HepG2 (cell line): Measurements from ENCODE around the gene MSI2. TPM values are rescaled to one million over a fixed set of nuclear protein-coding genes. Genes with fewer than 3 reads are reported as not detected.
A peak's percentile ranks its signal among the peaks of the same experiment; 100 is the strongest.

ENCODE experiments used
- DNMT1 ChIP-seq: sonication (generic); formaldehyde crosslinking; IDR thresholded peaks from 2 replicates; pipeline ENCODE4 v1.5.1; 2020; ENCODE audit warnings: mild to moderate bottlenecking, missing genetic modification reagents
- EP300 ChIP-seq, 3 experiments: sonication (generic) in 1 of 3; formaldehyde crosslinking in 1 of 3; IDR thresholded peaks; 2 replicates each; pipeline versions ENCODE4 v1.5.1 to v1.6.1; 2011 to 2020; ENCODE audit warnings: low read depth in 2 of 3, low read length in 2 of 3, borderline replicate concordance in 1 of 3, improper control_type of control experiment in 1 of 3, mild to moderate bottlenecking in 1 of 3, missing genetic modification reagents in 1 of 3, moderate library complexity in 1 of 3
- GFI1 ChIP-seq: sonication (generic); formaldehyde crosslinking; IDR thresholded peaks from 2 replicates; pipeline ENCODE4 v1.5.0; 2020; ENCODE audit warnings: missing genetic modification reagents, mild to moderate bottlenecking, borderline replicate concordance
- MIER2 ChIP-seq: IDR thresholded peaks from 2 replicates; pipeline ENCODE4 v1.6.1; 2016; ENCODE audit warnings: missing biosample characterization, missing genetic modification reagents
- MYC ChIP-seq: sonication (generic); formaldehyde crosslinking; IDR thresholded peaks from 2 replicates; pipeline ENCODE4 v1.9.0; 2021; ENCODE audit warnings: missing genetic modification reagents, borderline replicate concordance
- NFE2 ChIP-seq: sonication (generic); formaldehyde crosslinking; IDR thresholded peaks from 2 replicates; pipeline ENCODE4 v1.4.0; 2020; ENCODE audit warnings: missing genetic modification reagents
- NFE2L2 ChIP-seq: fragments of 150-350 bp; IDR thresholded peaks from 2 replicates; pipeline ENCODE4 v1.6.1; 2014; ENCODE audit warnings: low read length
- NR2F2 ChIP-seq: IDR thresholded peaks from 2 replicates; pipeline ENCODE4 v1.6.1; 2012; ENCODE audit warnings: low read depth, inconsistent platforms, borderline replicate concordance
- NR3C1 ChIP-seq: sonication (generic); formaldehyde crosslinking; IDR thresholded peaks from 2 replicates; pipeline ENCODE4 v1.4.0; 2020; ENCODE audit warnings: missing genetic modification reagents
- PHF8 ChIP-seq: sonication (generic); formaldehyde crosslinking; IDR thresholded peaks from 2 replicates; pipeline ENCODE4 v1.5.0; 2020; ENCODE audit warnings: missing genetic modification reagents
- PITX1 ChIP-seq: sonication (generic); formaldehyde crosslinking; IDR thresholded peaks from 2 replicates; pipeline ENCODE4 v1.5.1; 2020; ENCODE audit warnings: mild to moderate bottlenecking, missing genetic modification reagents
- RAD21 ChIP-seq: fragments of 450-650 bp; formaldehyde crosslinking; IDR thresholded peaks from 2 replicates; pipeline ENCODE4 v1.5.0; 2020; ENCODE audit warnings: mild to moderate bottlenecking
- REL ChIP-seq: sonication (generic); formaldehyde crosslinking; conservative IDR thresholded peaks from 2 replicates; pipeline ENCODE4 v1.8.0; 2022; ENCODE audit warnings: mild to moderate bottlenecking, missing genetic modification reagents, moderate library complexity
- SP5 ChIP-seq: IDR thresholded peaks from 2 replicates; pipeline ENCODE4 v1.6.1; 2016; ENCODE audit warnings: low read depth, borderline replicate concordance
- SPEN ChIP-seq: sonication (generic); formaldehyde crosslinking; IDR thresholded peaks from 2 replicates; pipeline ENCODE4 v1.5.1; 2020; ENCODE audit warnings: low read depth, mild to moderate bottlenecking, missing genetic modification reagents
- ZNF382 ChIP-seq: sonication (generic); formaldehyde crosslinking; IDR thresholded peaks from 2 replicates; pipeline ENCODE4 v1.5.0; 2020; ENCODE audit warnings: missing genetic modification reagents, mild to moderate bottlenecking, borderline replicate concordance
- ZSCAN21 ChIP-seq: sonication (generic); formaldehyde crosslinking; IDR thresholded peaks from 2 replicates; pipeline ENCODE4 v1.8.0; 2022; ENCODE audit warnings: mild to moderate bottlenecking, missing genetic modification reagents, moderate library complexity, borderline replicate concordance
- ZSCAN29 ChIP-seq: sonication (generic); formaldehyde crosslinking; conservative IDR thresholded peaks from 2 replicates; pipeline ENCODE4 v1.4.0; 2020; ENCODE audit warnings: mild to moderate bottlenecking, missing genetic modification reagents
- polyA plus RNA-seq, 8 experiments: library from polyadenylated mRNA; depleted of rRNA in 3 of 8; stranded (reverse) in 7 of 8; unstranded in 1 of 8; fragments of >200 nt; fragmentation: Illumina TruSeq in 4 of 8; extraction: Trizol in 4 of 8; gene quantifications; 2 replicates each; pipeline versions ENCODE4 v1.2.1 to v1.2.3, GENCODE V29; 2011 to 2016; ENCODE audit warnings: low read depth in 4 of 8, missing spikeins in 1 of 8, mixed read lengths in 1 of 8; ENCODE audit not compliant: insufficient read depth in 1 of 8
- total RNA-seq, 5 experiments: library from RNA; depleted of rRNA; stranded (reverse); fragments of >200 nt; fragmentation: Illumina TruSeq; extraction: Trizol; gene quantifications; 2 replicates each; pipeline ENCODE4 v1.2.3, GENCODE V29; 2016; ENCODE audit warnings: low read depth in 1 of 5
- TF ChIP-seq, protein P1 (sequence below): sonication (generic); formaldehyde crosslinking; IDR thresholded peaks from 2 replicates; pipeline ENCODE4 v1.4.0; 2020; ENCODE audit warnings: mild to moderate bottlenecking, missing genetic modification reagents, borderline replicate concordance
- TF ChIP-seq, protein P2 (sequence below): sonication (generic); formaldehyde crosslinking; IDR thresholded peaks from 2 replicates; pipeline ENCODE4 v1.4.0; 2020; ENCODE audit warnings: missing genetic modification reagents, mild to moderate bottlenecking, borderline replicate concordance
- TF ChIP-seq, protein P3 (sequence below): sonication (generic); formaldehyde crosslinking; IDR thresholded peaks from 2 replicates; pipeline ENCODE4 v1.8.0; 2022; ENCODE audit warnings: mild to moderate bottlenecking, missing genetic modification reagents; ENCODE audit not compliant: insufficient replicate concordance
- TF ChIP-seq, protein P4 (sequence below): sonication (generic); formaldehyde crosslinking; IDR thresholded peaks from 2 replicates; pipeline ENCODE4 v1.8.0; 2022; ENCODE audit warnings: missing genetic modification reagents, mild to moderate bottlenecking, borderline replicate concordance
- TF ChIP-seq, protein P5 (sequence below): IDR thresholded peaks from 2 replicates; pipeline ENCODE4 v1.6.1; 2016

Gene MSI2
- total and polyA plus RNA-seq, 2 of the 13 experiments (the other 11 are each of a cell fraction or from before 2014, with no cell fraction given), result 77.5 to 78.4 TPM

DNA sequence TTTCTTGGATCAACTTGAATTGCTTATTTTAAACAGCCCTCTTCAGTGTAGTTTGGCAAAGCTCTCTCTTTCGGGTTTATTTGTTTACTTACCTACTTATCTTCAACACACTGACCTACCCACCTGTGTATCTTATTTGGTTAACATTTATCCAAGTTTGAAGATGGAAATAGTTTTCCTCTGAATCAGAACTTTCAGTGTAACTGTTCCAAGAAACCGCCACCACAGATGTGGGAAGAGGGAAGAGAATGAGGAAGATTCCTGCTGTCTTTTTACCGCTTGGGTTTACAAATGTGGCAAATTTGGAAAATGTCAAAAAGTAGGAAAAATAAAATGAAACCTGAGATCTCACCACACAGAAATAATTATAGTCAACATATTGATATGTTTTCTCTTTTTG is 115.8 kb downstream of the MSI2 start (continued):
- TF ChIP-seq NR3C1 (CRISPR knock-in tag), result no peak
- no peak for TF ChIP-seq DNMT1 (CRISPR knock-in tag)
- TF ChIP-seq, protein P1, sequence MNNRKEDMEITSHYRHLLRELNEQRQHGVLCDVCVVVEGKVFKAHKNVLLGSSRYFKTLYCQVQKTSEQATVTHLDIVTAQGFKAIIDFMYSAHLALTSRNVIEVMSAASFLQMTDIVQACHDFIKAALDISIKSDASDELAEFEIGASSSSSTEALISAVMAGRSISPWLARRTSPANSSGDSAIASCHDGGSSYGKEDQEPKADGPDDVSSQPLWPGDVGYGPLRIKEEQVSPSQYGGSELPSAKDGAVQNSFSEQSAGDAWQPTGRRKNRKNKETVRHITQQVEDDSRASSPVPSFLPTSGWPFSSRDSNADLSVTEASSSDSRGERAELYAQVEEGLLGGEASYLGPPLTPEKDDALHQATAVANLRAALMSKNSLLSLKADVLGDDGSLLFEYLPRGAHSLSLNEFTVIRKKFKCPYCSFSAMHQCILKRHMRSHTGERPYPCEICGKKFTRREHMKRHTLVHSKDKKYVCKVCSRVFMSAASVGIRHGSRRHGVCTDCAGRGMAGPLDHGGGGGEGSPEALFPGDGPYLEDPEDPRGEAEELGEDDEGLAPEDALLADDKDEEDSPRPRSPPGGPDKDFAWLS (CRISPR knock-in tag), result no peak
- peak in 1 of 2 experiments; percentile 95; a peak in 2 of 4 replicates for TF ChIP-seq EP300 (IDR thresholded peaks at IDR 0.05; ENCODE audit: low read depth in 2 of 2, low read length in 2 of 2)
- TF ChIP-seq EP300 (CRISPR knock-in tag; IDR thresholded peaks at IDR 0.05; ENCODE audit: borderline replicate concordance), result peak; percentile 75; the same call in 1 of the 2 replicates
- TF ChIP-seq MIER2, result no peak
- TF ChIP-seq PITX1 (CRISPR knock-in tag), result peak; percentile 29; the same call in 1 of the 2 replicates
- no peak for TF ChIP-seq NFE2L2
- TF ChIP-seq, protein P2, sequence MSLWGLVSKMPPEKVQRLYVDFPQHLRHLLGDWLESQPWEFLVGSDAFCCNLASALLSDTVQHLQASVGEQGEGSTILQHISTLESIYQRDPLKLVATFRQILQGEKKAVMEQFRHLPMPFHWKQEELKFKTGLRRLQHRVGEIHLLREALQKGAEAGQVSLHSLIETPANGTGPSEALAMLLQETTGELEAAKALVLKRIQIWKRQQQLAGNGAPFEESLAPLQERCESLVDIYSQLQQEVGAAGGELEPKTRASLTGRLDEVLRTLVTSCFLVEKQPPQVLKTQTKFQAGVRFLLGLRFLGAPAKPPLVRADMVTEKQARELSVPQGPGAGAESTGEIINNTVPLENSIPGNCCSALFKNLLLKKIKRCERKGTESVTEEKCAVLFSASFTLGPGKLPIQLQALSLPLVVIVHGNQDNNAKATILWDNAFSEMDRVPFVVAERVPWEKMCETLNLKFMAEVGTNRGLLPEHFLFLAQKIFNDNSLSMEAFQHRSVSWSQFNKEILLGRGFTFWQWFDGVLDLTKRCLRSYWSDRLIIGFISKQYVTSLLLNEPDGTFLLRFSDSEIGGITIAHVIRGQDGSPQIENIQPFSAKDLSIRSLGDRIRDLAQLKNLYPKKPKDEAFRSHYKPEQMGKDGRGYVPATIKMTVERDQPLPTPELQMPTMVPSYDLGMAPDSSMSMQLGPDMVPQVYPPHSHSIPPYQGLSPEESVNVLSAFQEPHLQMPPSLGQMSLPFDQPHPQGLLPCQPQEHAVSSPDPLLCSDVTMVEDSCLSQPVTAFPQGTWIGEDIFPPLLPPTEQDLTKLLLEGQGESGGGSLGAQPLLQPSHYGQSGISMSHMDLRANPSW (CRISPR knock-in tag), result no peak
- TF ChIP-seq, protein P3, sequence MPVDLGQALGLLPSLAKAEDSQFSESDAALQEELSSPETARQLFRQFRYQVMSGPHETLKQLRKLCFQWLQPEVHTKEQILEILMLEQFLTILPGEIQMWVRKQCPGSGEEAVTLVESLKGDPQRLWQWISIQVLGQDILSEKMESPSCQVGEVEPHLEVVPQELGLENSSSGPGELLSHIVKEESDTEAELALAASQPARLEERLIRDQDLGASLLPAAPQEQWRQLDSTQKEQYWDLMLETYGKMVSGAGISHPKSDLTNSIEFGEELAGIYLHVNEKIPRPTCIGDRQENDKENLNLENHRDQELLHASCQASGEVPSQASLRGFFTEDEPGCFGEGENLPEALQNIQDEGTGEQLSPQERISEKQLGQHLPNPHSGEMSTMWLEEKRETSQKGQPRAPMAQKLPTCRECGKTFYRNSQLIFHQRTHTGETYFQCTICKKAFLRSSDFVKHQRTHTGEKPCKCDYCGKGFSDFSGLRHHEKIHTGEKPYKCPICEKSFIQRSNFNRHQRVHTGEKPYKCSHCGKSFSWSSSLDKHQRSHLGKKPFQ (CRISPR knock-in tag), result no peak
- TF ChIP-seq, protein P4, sequence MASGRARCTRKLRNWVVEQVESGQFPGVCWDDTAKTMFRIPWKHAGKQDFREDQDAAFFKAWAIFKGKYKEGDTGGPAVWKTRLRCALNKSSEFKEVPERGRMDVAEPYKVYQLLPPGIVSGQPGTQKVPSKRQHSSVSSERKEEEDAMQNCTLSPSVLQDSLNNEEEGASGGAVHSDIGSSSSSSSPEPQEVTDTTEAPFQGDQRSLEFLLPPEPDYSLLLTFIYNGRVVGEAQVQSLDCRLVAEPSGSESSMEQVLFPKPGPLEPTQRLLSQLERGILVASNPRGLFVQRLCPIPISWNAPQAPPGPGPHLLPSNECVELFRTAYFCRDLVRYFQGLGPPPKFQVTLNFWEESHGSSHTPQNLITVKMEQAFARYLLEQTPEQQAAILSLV (CRISPR knock-in tag), result no peak
- no peak for TF ChIP-seq SPEN (CRISPR knock-in tag)
- TF ChIP-seq, protein P5, sequence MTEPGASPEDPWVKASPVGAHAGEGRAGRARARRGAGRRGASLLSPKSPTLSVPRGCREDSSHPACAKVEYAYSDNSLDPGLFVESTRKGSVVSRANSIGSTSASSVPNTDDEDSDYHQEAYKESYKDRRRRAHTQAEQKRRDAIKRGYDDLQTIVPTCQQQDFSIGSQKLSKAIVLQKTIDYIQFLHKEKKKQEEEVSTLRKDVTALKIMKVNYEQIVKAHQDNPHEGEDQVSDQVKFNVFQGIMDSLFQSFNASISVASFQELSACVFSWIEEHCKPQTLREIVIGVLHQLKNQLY, result peak; percentile 61; the same call in 1 of the 2 replicates
- no peak for TF ChIP-seq NFE2
- no peak for TF ChIP-seq REL (CRISPR knock-in tag)
- TF ChIP-seq GFI1 (CRISPR knock-in tag), result peak; percentile 64
- peak; percentile 86 for TF ChIP-seq NR2F2
- peak; percentile 87 for TF ChIP-seq SP5 (CRISPR knock-in tag)
- no peak for TF ChIP-seq PHF8
- TF ChIP-seq ZSCAN29 (CRISPR knock-in tag), result 0 out of 2 replicates have a peak, but pooled peaks have one; percentile 46
- TF ChIP-seq RAD21 (CRISPR knock-in tag), result no peak
- no peak for TF ChIP-seq ZNF382
- TF ChIP-seq ZSCAN21, result no peak
- no peak for TF ChIP-seq MYC
